HepG2 (cell line): ENCODE measurements around the gene FIZ1. TPM values are rescaled to one million over a fixed set of nuclear protein-coding genes. Genes with fewer than 3 reads are reported as not detected.

Experiments used
- CERS6 ChIP-seq: sonication (generic); formaldehyde crosslinking; IDR thresholded peaks from 2 replicates; pipeline ENCODE4 v1.5.0; 2020; ENCODE audit warnings: missing genetic modification reagents
- HNF1A ChIP-seq, 2 experiments: sonication (generic) in 1 of 2; formaldehyde crosslinking in 1 of 2; IDR thresholded peaks; 2 replicates each; pipeline versions ENCODE4 v1.4.0 to v1.6.1; 2016 to 2020; ENCODE audit warnings: borderline replicate concordance in 1 of 2, low read depth in 1 of 2, mild to moderate bottlenecking in 1 of 2, missing genetic modification reagents in 1 of 2
- PHF21A ChIP-seq: sonication (generic); formaldehyde crosslinking; IDR thresholded peaks from 2 replicates; pipeline ENCODE4 v1.5.0; 2020; ENCODE audit warnings: mild to moderate bottlenecking, missing genetic modification reagents
- PLRG1 ChIP-seq: fragments of 450-650 bp; conservative IDR thresholded peaks from 2 replicates; pipeline ENCODE4 v1.6.1; 2016
- SOX13 ChIP-seq, 3 experiments: fragments of 450-650 bp in 1 of 3; sonication (generic) in 1 of 3; formaldehyde crosslinking in 1 of 3; IDR thresholded peaks in 2 of 3; conservative IDR thresholded peaks in 1 of 3; 2 replicates each; pipeline versions ENCODE4 v1.5.0 to v1.6.1; 2016 to 2020; ENCODE audit warnings: antibody characterized with exemption in 1 of 3, mild to moderate bottlenecking in 1 of 3, missing compliant biosample characterization in 1 of 3, missing genetic modification reagents in 1 of 3, moderate library complexity in 1 of 3
- SP4 ChIP-seq: sonication (generic); formaldehyde crosslinking; IDR thresholded peaks from 2 replicates; pipeline ENCODE4 v1.8.1; 2023; ENCODE audit warnings: mild to moderate bottlenecking, missing genetic modification reagents
- SSRP1 ChIP-seq: IDR thresholded peaks from 2 replicates; pipeline ENCODE4 v1.6.1; 2016; ENCODE audit warnings: control low read depth
- ZMAT3 ChIP-seq: sonication (generic); formaldehyde crosslinking; conservative IDR thresholded peaks from 2 replicates; pipeline ENCODE4 v1.7.0; 2021; ENCODE audit warnings: missing genetic modification reagents
- ZNF121 ChIP-seq: sonication (generic); formaldehyde crosslinking; IDR thresholded peaks from 2 replicates; pipeline ENCODE4 v1.5.0; 2020; ENCODE audit warnings: mild to moderate bottlenecking, missing genetic modification reagents
- ZNF17 ChIP-seq: sonication (generic); formaldehyde crosslinking; IDR thresholded peaks from 2 replicates; pipeline ENCODE4 v1.5.0; 2020; ENCODE audit warnings: mild to moderate bottlenecking, missing genetic modification reagents
- ZNF460 ChIP-seq: sonication (generic); formaldehyde crosslinking; IDR thresholded peaks from 2 replicates; pipeline ENCODE4 v1.5.1; 2020; ENCODE audit warnings: missing genetic modification reagents, mild to moderate bottlenecking, borderline replicate concordance
- ZNF674 ChIP-seq: sonication (generic); formaldehyde crosslinking; IDR thresholded peaks from 2 replicates; pipeline ENCODE4 v1.5.0; 2020; ENCODE audit warnings: low read depth, mild to moderate bottlenecking, missing genetic modification reagents
- ZNF83 ChIP-seq: sonication (generic); formaldehyde crosslinking; IDR thresholded peaks from 2 replicates; pipeline ENCODE4 v1.4.0; 2020; ENCODE audit warnings: missing genetic modification reagents, mild to moderate bottlenecking, borderline replicate concordance
- ZSCAN21 ChIP-seq: sonication (generic); formaldehyde crosslinking; IDR thresholded peaks from 2 replicates; pipeline ENCODE4 v1.8.0; 2022; ENCODE audit warnings: mild to moderate bottlenecking, missing genetic modification reagents, moderate library complexity, borderline replicate concordance
- polyA plus RNA-seq, 8 experiments: library from polyadenylated mRNA; depleted of rRNA in 3 of 8; stranded (reverse) in 7 of 8; unstranded in 1 of 8; fragments of >200 nt; fragmentation: Illumina TruSeq in 4 of 8; extraction: Trizol in 4 of 8; gene quantifications; 2 replicates each; pipeline versions ENCODE4 v1.2.1 to v1.2.3, GENCODE V29; 2011 to 2016; ENCODE audit warnings: low read depth in 4 of 8, missing spikeins in 1 of 8, mixed read lengths in 1 of 8; ENCODE audit not compliant: insufficient read depth in 1 of 8
- total RNA-seq, 5 experiments: library from RNA; depleted of rRNA; stranded (reverse); fragments of >200 nt; fragmentation: Illumina TruSeq; extraction: Trizol; gene quantifications; 2 replicates each; pipeline ENCODE4 v1.2.3, GENCODE V29; 2016; ENCODE audit warnings: low read depth in 1 of 5
- TF ChIP-seq, protein P1 (sequence below), 2 experiments: IDR thresholded peaks; 2 replicates each; pipeline ENCODE4 v1.6.1; 2011 to 2012; ENCODE audit warnings: low read length in 2 of 2, borderline replicate concordance in 1 of 2, low read depth in 1 of 2, mild to moderate bottlenecking in 1 of 2, moderate library complexity in 1 of 2

Gene FIZ1
- total and polyA plus RNA-seq, 2 of the 13 experiments (the other 11 are each of a cell fraction or from before 2014, with no cell fraction given): 3.6 to 5.9 TPM

DNA sequence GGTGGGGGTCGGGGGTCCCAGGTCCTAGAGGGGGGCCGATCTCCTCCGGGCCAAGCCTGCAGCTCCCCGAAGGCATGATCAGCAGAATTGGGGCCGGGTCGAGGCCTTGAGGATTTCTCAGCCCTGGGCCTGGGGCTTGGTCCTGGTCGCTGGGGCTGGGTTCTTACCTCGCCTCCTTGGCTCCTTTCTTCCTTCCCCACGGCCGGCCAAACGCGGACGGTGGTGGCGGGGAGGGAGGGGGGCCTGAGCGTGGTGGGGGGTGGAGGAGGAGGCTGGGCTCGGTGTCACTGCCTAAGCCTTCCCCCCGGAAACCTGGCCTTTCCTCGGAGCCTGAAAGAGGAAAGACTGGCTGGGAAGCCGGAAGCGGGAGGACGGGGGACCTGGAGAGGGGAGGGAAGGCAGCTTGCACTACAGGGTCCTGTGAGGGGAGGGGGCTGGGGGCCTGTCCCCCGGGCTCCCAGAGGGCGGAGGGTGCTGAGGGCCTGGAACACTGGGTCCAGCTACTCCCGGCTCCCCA is 18.6 kb downstream of the FIZ1 start, which contains the start of gene ZNF579 (continued):
- TF ChIP-seq, protein P1, sequence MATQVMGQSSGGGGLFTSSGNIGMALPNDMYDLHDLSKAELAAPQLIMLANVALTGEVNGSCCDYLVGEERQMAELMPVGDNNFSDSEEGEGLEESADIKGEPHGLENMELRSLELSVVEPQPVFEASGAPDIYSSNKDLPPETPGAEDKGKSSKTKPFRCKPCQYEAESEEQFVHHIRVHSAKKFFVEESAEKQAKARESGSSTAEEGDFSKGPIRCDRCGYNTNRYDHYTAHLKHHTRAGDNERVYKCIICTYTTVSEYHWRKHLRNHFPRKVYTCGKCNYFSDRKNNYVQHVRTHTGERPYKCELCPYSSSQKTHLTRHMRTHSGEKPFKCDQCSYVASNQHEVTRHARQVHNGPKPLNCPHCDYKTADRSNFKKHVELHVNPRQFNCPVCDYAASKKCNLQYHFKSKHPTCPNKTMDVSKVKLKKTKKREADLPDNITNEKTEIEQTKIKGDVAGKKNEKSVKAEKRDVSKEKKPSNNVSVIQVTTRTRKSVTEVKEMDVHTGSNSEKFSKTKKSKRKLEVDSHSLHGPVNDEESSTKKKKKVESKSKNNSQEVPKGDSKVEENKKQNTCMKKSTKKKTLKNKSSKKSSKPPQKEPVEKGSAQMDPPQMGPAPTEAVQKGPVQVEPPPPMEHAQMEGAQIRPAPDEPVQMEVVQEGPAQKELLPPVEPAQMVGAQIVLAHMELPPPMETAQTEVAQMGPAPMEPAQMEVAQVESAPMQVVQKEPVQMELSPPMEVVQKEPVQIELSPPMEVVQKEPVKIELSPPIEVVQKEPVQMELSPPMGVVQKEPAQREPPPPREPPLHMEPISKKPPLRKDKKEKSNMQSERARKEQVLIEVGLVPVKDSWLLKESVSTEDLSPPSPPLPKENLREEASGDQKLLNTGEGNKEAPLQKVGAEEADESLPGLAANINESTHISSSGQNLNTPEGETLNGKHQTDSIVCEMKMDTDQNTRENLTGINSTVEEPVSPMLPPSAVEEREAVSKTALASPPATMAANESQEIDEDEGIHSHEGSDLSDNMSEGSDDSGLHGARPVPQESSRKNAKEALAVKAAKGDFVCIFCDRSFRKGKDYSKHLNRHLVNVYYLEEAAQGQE (IDR thresholded peaks at IDR 0.05; ENCODE audit: borderline replicate concordance in 1 of 2, low read depth in 1 of 2, low read length in 2 of 2): peak in 1 of 2 experiments; percentile 71; a peak in 3 of 4 replicates
- TF ChIP-seq SSRP1 (CRISPR knock-in tag) (no peak), PHF21A (CRISPR knock-in tag) (no peak), ZNF674 (CRISPR knock-in tag) (no peak), PLRG1 (no peak), ZNF460 (CRISPR knock-in tag) (no peak), ZSCAN21 (CRISPR knock-in tag) (no peak), ZMAT3 (CRISPR knock-in tag) (no peak), SP4 (CRISPR knock-in tag) (peak; percentile 37), HNF1A (IDR thresholded peaks at IDR 0.05; ENCODE audit: low read depth) (no peak), HNF1A (CRISPR knock-in tag; IDR thresholded peaks at IDR 0.05; ENCODE audit: borderline replicate concordance) (peak; percentile 49; the same call in 1 of the 2 replicates), ZNF83 (CRISPR knock-in tag) (no peak; the same call in 1 of the 2 replicates), ZNF17 (CRISPR knock-in tag) (no peak), ZNF121 (CRISPR knock-in tag) (peak; percentile 47; the same call in 1 of the 2 replicates), SOX13 (IDR thresholded peaks at IDR 0.05) (no peak), SOX13 (CRISPR knock-in tag; conservative IDR thresholded peaks at IDR 0.05 in 1 of 2, IDR thresholded peaks at IDR 0.05 in 1 of 2) (no peak), CERS6 (CRISPR knock-in tag) (no peak)
